ENCODE results near the gene PANK1. TPM values are rescaled to one million over a fixed set of nuclear protein-coding genes. Genes with fewer than 3 reads are reported as not detected.

Gene PANK1
- total RNA-seq, 2 experiments from 2014 or later = 3.2 to 4.0 TPM

GRCh38 chr10:89666138-89666537 is 21.1 kb upstream of the PANK1 start:
- DNase-seq (no peak), ATAC-seq (no peak)
- ChIA-PET POLR2A (interaction anchor here (0.6 kb wide), 1 partner anchor 130 kb away, joined by 6 read pairs; no protein-coding TSS in a partner anchor), CTCF (interaction anchor here (0.6 kb wide), 1 partner anchor 13 kb away, joined by 5 read pairs; no protein-coding TSS in a partner anchor)
- Mint-ChIP-seq H3K9me3 (ENCODE audit: low read depth) (no peaks in the 10 kb centered on the region), H3K4me1 (no peaks in the 10 kb centered on the region), H3K27ac (no peak overlapping the region), H3K27me3 (peaks cover 4% of the 10 kb centered on the region), H3K4me3 (no peak overlapping the region), H3K36me3 (ENCODE audit: low read depth) (no peaks in the 10 kb centered on the region)
- intact Hi-C loops (cut with DNase I, micrococcal nuclease) = no loop called here

- no peak for ATAC-seq
- Mint-ChIP-seq H3K4me3 (no peak overlapping the region), H3K27me3 (peaks cover 4% of the 10 kb centered on the region), H3K27ac (no peak overlapping the region), H3K9me3 (ENCODE audit: low read depth) (no peaks in the 10 kb centered on the region), H3K4me1 (no peaks in the 10 kb centered on the region), H3K36me3 (ENCODE audit: low read depth) (no peaks in the 10 kb centered on the region)
- intact Hi-C loops (cut with DNase I, micrococcal nuclease) = no loop called here
- no peak for DNase-seq
- CTCF ChIA-PET = interaction anchor here (0.5 to 0.7 kb wide), 3 partner anchors 14 to 498 kb away, joined by 3 to 5 read pairs (median 3); no protein-coding TSS in a partner anchor
- POLR2A ChIA-PET = no interaction called here
Observed at GRCh38 chr10:89665302-89665701, 20.3 kb upstream of the PANK1 start.

GRCh38 chr10:89664203-89664602 is 19.2 kb upstream of the PANK1 start:
- ChIA-PET POLR2A (no interaction called here), CTCF (no interaction called here)
- Mint-ChIP-seq H3K27me3 (peaks cover 4% of the 10 kb centered on the region), H3K4me1 (no peaks in the 10 kb centered on the region), H3K9me3 (ENCODE audit: low read depth) (no peaks in the 10 kb centered on the region), H3K4me3 (no peak overlapping the region), H3K36me3 (ENCODE audit: low read depth) (no peaks in the 10 kb centered on the region), H3K27ac (no peak overlapping the region)
- intact Hi-C loops (cut with DNase I, micrococcal nuclease) = no loop called here
- DNase-seq (no peak), ATAC-seq (no peak)

- CTCF ChIA-PET = interaction anchor here (1.5 kb wide), 1 partner anchor 10 kb away, joined by 3 read pairs; no protein-coding TSS in a partner anchor
Observed at GRCh38 chr10:89663144-89663543, 18.1 kb upstream of the PANK1 start.

GRCh38 chr10:89662596-89662995 is 17.6 kb upstream of the PANK1 start:
- no peak overlapping the region for H3K27ac Mint-ChIP-seq
- H3K36me3 Mint-ChIP-seq (ENCODE audit: low read depth) = no peaks in the 10 kb centered on the region
- CTCF ChIA-PET = interaction anchor here (1.5 kb wide), 1 partner anchor 10 kb away, joined by 3 read pairs; no protein-coding TSS in a partner anchor
- DNase-seq (no peak), ATAC-seq (no peak)
- POLR2A ChIA-PET = no interaction called here
- H3K27me3 Mint-ChIP-seq = peaks cover 4% of the 10 kb centered on the region
- H3K4me1 Mint-ChIP-seq = no peaks in the 10 kb centered on the region
- no peaks in the 10 kb centered on the region for H3K9me3 Mint-ChIP-seq (ENCODE audit: low read depth)
- H3K4me3 Mint-ChIP-seq = no peak overlapping the region
- intact Hi-C loops (cut with DNase I, micrococcal nuclease) = no loop called here

More at GRCh38 chr10:89663144-89663543, 18.1 kb upstream of the PANK1 start:
- peaks cover 4% of the 10 kb centered on the region for H3K27me3 Mint-ChIP-seq
- intact Hi-C loops (cut with DNase I, micrococcal nuclease) = no loop called here
- H3K36me3 Mint-ChIP-seq (ENCODE audit: low read depth) = no peaks in the 10 kb centered on the region
- no peaks in the 10 kb centered on the region for H3K4me1 Mint-ChIP-seq
- no peak for ATAC-seq
- H3K9me3 Mint-ChIP-seq (ENCODE audit: low read depth) = no peaks in the 10 kb centered on the region
- DNase-seq = no peak
- H3K4me3 Mint-ChIP-seq = no peak overlapping the region
- no peak overlapping the region for H3K27ac Mint-ChIP-seq
- POLR2A ChIA-PET = no interaction called here

- POLR2A ChIA-PET = no interaction called here
- Mint-ChIP-seq H3K27me3 (no peaks in the 10 kb centered on the region), H3K9me3 (ENCODE audit: low read depth) (no peaks in the 10 kb centered on the region), H3K27ac (no peak overlapping the region), H3K36me3 (ENCODE audit: low read depth) (no peaks in the 10 kb centered on the region), H3K4me1 (no peaks in the 10 kb centered on the region), H3K4me3 (no peak overlapping the region)
- CTCF ChIA-PET = interaction anchor here (0.5 to 0.8 kb wide), 2 partner anchors 10 to 72 kb away, joined by 3 to 4 read pairs; no protein-coding TSS in a partner anchor
- intact Hi-C loops (cut with DNase I, micrococcal nuclease) = no loop called here
- ATAC-seq (no peak), DNase-seq (no peak)
Observed at GRCh38 chr10:89659143-89660131, 14.4 kb upstream of the PANK1 start.

GRCh38 chr10:89657302-89657701 is 12.3 kb upstream of the PANK1 start:
- H3K36me3 Mint-ChIP-seq (ENCODE audit: low read depth) = no peaks in the 10 kb centered on the region
- no peaks in the 10 kb centered on the region for H3K4me1 Mint-ChIP-seq
- no peak overlapping the region for H3K27ac Mint-ChIP-seq
- no peak overlapping the region for H3K4me3 Mint-ChIP-seq
- H3K9me3 Mint-ChIP-seq (ENCODE audit: low read depth) = no peaks in the 10 kb centered on the region
- no peak for ATAC-seq
- H3K27me3 Mint-ChIP-seq = no peaks in the 10 kb centered on the region
- intact Hi-C loops (cut with DNase I, micrococcal nuclease) = no loop called here
- ChIA-PET CTCF (no interaction called here), POLR2A (no interaction called here)
- DNase-seq = no peak

- ChIA-PET CTCF (interaction anchor here (0.7 kb wide), 1 partner anchor 571 kb away, joined by 3 read pairs; no protein-coding TSS in a partner anchor), POLR2A (no interaction called here)
- Mint-ChIP-seq H3K9me3 (ENCODE audit: low read depth) (no peaks in the 10 kb centered on the region), H3K27me3 (no peaks in the 10 kb centered on the region), H3K4me1 (no peaks in the 10 kb centered on the region), H3K36me3 (ENCODE audit: low read depth) (no peaks in the 10 kb centered on the region), H3K27ac (no peak overlapping the region), H3K4me3 (no peak overlapping the region)
- intact Hi-C loops (cut with DNase I, micrococcal nuclease) = no loop called here
- ATAC-seq (no peak), DNase-seq (no peak)
Observed at GRCh38 chr10:89655722-89656121, 10.7 kb upstream of the PANK1 start.

GRCh38 chr10:89653410-89653869 is 8.4 kb upstream of the PANK1 start:
- no peak for ATAC-seq
- no peak for DNase-seq
- intact Hi-C loops (cut with DNase I, micrococcal nuclease) = no loop called here
- Mint-ChIP-seq H3K4me1 (no peaks in the 10 kb centered on the region), H3K27ac (no peak overlapping the region), H3K4me3 (no peak overlapping the region), H3K36me3 (ENCODE audit: low read depth) (no peaks in the 10 kb centered on the region), H3K27me3 (peaks cover 7% of the 10 kb centered on the region), H3K9me3 (ENCODE audit: low read depth) (no peaks in the 10 kb centered on the region)
- CTCF ChIA-PET = no interaction called here
- POLR2A ChIA-PET = interaction anchor here (0.6 kb wide), 1 partner anchor 1006 kb away, joined by 4 read pairs; no protein-coding TSS in a partner anchor

- Mint-ChIP-seq H3K9me3 (ENCODE audit: low read depth) (no peaks in the 10 kb centered on the region), H3K4me3 (no peak overlapping the region), H3K36me3 (ENCODE audit: low read depth) (no peaks in the 10 kb centered on the region), H3K4me1 (no peaks in the 10 kb centered on the region), H3K27ac (no peak overlapping the region), H3K27me3 (peaks cover 9% of the 10 kb centered on the region)
- DNase-seq (no peak), ATAC-seq (no peak)
- POLR2A ChIA-PET = interaction anchor here (0.6 kb wide), 1 partner anchor 1007 kb away, joined by 4 read pairs; no protein-coding TSS in a partner anchor
- intact Hi-C loops (cut with DNase I, micrococcal nuclease) = no loop called here
- CTCF ChIA-PET = no interaction called here
Observed at GRCh38 chr10:89652806-89653370, 7.8 kb upstream of the PANK1 start.

GRCh38 chr10:89651916-89652573 is 7.0 kb upstream of the PANK1 start:
- no peak overlapping the region for H3K4me3 Mint-ChIP-seq
- ChIA-PET POLR2A (no interaction called here), CTCF (no interaction called here)
- DNase-seq (no peak), ATAC-seq (no peak)
- H3K27me3 Mint-ChIP-seq = peaks cover 9% of the 10 kb centered on the region
- no peaks in the 10 kb centered on the region for H3K36me3 Mint-ChIP-seq (ENCODE audit: low read depth)
- intact Hi-C loops (cut with DNase I, micrococcal nuclease) = no loop called here
- no peaks in the 10 kb centered on the region for H3K4me1 Mint-ChIP-seq
- no peaks in the 10 kb centered on the region for H3K9me3 Mint-ChIP-seq (ENCODE audit: low read depth)
- H3K27ac Mint-ChIP-seq = no peak overlapping the region
